Activated CD8-positive, alpha-beta T cell treated with anti-CD3 and anti-CD28 coated beads for 36 hours (primary cell): ENCODE results near the gene MYO1A. TPM values are rescaled to one million over a fixed set of nuclear protein-coding genes. Genes with fewer than 3 reads are reported as not detected.

Experiments used
- ATAC-seq: fragments of 200-7000 bp; cut with Tn5 transposase; one replicate; pipeline ENCODE4 v1.10.0; 2021; ENCODE audit warnings: mild to moderate bottlenecking, moderate library complexity
- CTCF ChIA-PET: fragments of 350-600 bp; sonication (Branson Sonifier 250); formaldehyde crosslinking; loops from one replicate; lab custom pipeline; 2021; ENCODE audit warnings: antibody characterized with exemption; lab: Charles Lee
- POLR2A ChIA-PET: fragments of 350-600 bp; sonication (Branson Sonifier 250); formaldehyde crosslinking; loops from one replicate; lab custom pipeline; 2021; ENCODE audit warnings: antibody characterized with exemption; lab: Charles Lee
- DNase-seq: peaks from one replicate; pipeline ENCODE4 v3.0.0-alpha.2; 2020
- H3K27ac Mint-ChIP-seq: one replicate; pipeline ENCODE4 v1.8.0; 2021; ENCODE audit warnings: mild to moderate bottlenecking, mixed read lengths
- H3K27me3 Mint-ChIP-seq: one replicate; pipeline ENCODE4 v1.8.0; 2021; ENCODE audit warnings: mixed read lengths
- H3K36me3 Mint-ChIP-seq: one replicate; pipeline ENCODE4 v1.8.0; 2021; ENCODE audit warnings: low read depth, mixed read lengths
- H3K4me1 Mint-ChIP-seq: one replicate; pipeline ENCODE4 v1.8.0; 2021; ENCODE audit warnings: low read depth, mixed read lengths
- H3K4me3 Mint-ChIP-seq: one replicate; pipeline ENCODE4 v1.8.0; 2021; ENCODE audit warnings: mild to moderate bottlenecking, moderate library complexity, mixed read lengths
- H3K9me3 Mint-ChIP-seq: one replicate; pipeline ENCODE4 v1.8.0; 2021; ENCODE audit warnings: mixed read lengths
- CTCF ChIP-seq: fragments of 200-600 bp; IDR thresholded peaks from one replicate; pipeline ENCODE4 v1.8.0; 2022; ENCODE audit warnings: antibody characterized with exemption, mild to moderate bottlenecking
- intact Hi-C: fragments of 100-400 bp; cut with micrococcal nuclease; formaldehyde crosslinking; loops from one replicate; pipeline ENCODE4 v1.10.0; 2022
- total RNA-seq, 2 experiments: library from RNA; stranded (reverse); gene quantifications; one replicate each; pipeline ENCODE4 v1.2.3, GENCODE V29; 2021

MYO1A gene
- total RNA-seq, 2 experiments from 2014 or later, result 2.1 to 2.6 TPM

- CTCF ChIA-PET, result interaction anchor here (0.8 to 2.1 kb wide), 7 partner anchors 8 to 237 kb away, joined by 3 to 18 read pairs (median 3); no protein-coding TSS in a partner anchor
Measured at GRCh38 chr12:56994231-56994746, 55.6 kb downstream of the MYO1A start.

DNA sequence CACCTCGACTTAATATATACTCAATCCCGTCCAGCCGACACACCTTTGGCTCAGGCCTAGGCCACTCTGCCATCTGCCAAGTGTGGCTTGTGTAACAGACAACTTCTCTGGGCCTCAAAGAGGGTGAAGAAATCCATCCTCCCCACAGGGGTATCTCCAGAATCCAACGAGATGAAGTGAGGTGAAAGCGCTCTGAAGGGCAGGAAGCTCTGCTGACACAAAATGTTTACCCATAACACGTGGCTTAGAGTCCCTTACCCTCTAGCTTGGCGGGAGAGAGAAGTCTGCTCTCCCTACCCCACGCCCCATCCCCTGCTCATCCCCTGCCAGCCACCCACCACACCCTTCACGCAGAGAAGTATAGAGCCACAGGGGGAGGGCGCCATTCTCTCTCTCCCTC, 56.6 kb downstream of the MYO1A start:
- ChIA-PET CTCF (interaction anchor here (1.1 to 2.1 kb wide), 5 partner anchors 11 to 235 kb away, joined by 3 to 18 read pairs (median 3); no protein-coding TSS in a partner anchor), POLR2A (interaction anchor here (1.4 kb wide), 1 partner anchor 266 kb away, joined by 4 read pairs; no protein-coding TSS in a partner anchor)
- H3K9me3 Mint-ChIP-seq, result no peaks in the 10 kb centered on the region
- intact Hi-C loops, result loop anchor here (10.0 kb wide), 1 partner anchor 359 kb away; the partner anchor contains the start of gene BAZ2A
- TF ChIP-seq CTCF, result no peak
- ATAC-seq (no peak), DNase-seq (no peak)
- peaks cover 9% of the 10 kb centered on the region for H3K36me3 Mint-ChIP-seq
- H3K4me3 Mint-ChIP-seq, result no peak overlapping the region
- no peaks in the 10 kb centered on the region for H3K27me3 Mint-ChIP-seq
- no peak overlapping the region for H3K27ac Mint-ChIP-seq
- peaks cover 14% of the 10 kb centered on the region for H3K4me1 Mint-ChIP-seq

More at GRCh38 chr12:56994231-56994746, 55.6 kb downstream of the MYO1A start:
- no peak overlapping the region for H3K4me3 Mint-ChIP-seq
- no peak overlapping the region for H3K27ac Mint-ChIP-seq
- no peak for TF ChIP-seq CTCF
- intact Hi-C loops, result loop anchor here (10.0 kb wide), 1 partner anchor 359 kb away; the partner anchor contains the start of gene BAZ2A
- DNase-seq (no peak), ATAC-seq (no peak)
- H3K27me3 Mint-ChIP-seq, result no peaks in the 10 kb centered on the region
- peaks cover 23% of the 10 kb centered on the region for H3K4me1 Mint-ChIP-seq
- no peaks in the 10 kb centered on the region for H3K9me3 Mint-ChIP-seq
- H3K36me3 Mint-ChIP-seq, result peaks cover 14% of the 10 kb centered on the region
- POLR2A ChIA-PET, result interaction anchor here (1.3 to 1.4 kb wide), 2 partner anchors 10 to 267 kb away, joined by 4 to 5 read pairs; no protein-coding TSS in a partner anchor

DNA sequence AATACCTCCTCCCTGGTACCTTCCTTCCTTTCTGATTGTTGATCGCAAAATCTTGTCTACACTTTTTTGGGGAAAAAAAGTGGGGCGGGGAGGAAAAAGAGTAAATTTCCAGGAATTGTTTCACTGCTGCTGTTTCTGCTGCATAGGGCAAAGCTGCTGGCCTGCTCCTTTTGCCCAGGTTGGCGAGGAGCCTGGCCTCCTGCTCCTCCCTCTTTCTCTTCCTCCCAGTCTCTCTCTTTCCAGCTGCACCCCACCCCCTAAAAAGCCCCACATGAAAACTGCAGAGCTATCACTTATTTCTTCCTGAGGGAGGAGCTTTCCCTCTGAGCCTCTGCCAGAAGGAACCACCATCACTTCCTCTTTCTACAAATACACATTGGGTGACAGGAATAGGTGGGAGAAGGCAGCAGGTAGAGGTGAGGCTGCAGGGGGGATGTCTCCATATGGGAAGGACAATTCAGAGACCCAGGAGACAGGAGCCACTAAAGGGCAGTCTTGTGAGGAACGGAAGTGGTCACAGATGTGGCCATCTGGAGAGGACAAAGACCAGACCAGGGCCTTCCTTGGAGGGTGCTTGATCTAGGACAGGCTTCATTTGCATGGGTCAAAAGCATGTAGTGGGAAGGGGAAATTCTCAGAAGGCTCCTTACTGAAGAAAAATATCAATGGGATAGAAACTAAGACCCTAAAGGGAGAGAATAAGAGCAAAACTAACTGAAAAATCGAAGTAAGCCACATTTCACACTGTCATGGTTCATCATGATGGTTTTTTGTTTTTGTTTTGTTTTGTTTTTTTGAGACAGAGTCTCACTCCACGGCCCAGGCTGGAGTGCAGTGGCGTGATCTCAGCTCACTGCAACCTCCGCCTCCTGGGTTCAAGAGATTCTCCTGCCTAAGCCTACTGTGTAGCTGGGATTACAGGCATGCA, 58.3 kb downstream of the MYO1A start:
- peaks cover 12% of the 10 kb centered on the region for H3K4me1 Mint-ChIP-seq
- no peak for ATAC-seq

GRCh38 chr12:56990648-56991318, 59.1 kb downstream of the MYO1A start:
- no peak overlapping the region for H3K27ac Mint-ChIP-seq
- ChIA-PET CTCF (interaction anchor here (2.8 kb wide), 1 partner anchor 11 kb away, joined by 20 read pairs; no protein-coding TSS in a partner anchor), POLR2A (no interaction called here)
- H3K9me3 Mint-ChIP-seq, result no peaks in the 10 kb centered on the region
- no peak for DNase-seq
- ATAC-seq, result no peak
- H3K4me3 Mint-ChIP-seq, result no peak overlapping the region
- H3K36me3 Mint-ChIP-seq, result peaks cover under 1% of the 10 kb centered on the region
- H3K27me3 Mint-ChIP-seq, result peaks cover 1% of the 10 kb centered on the region
- intact Hi-C loops, result loop anchor here (10.0 kb wide), 1 partner anchor 356 kb away; the partner anchor contains the start of gene BAZ2A
- no peak for TF ChIP-seq CTCF
- H3K4me1 Mint-ChIP-seq, result peaks cover 12% of the 10 kb centered on the region

More for the DNA sequence above, 58.3 kb downstream of the MYO1A start:
- Mint-ChIP-seq H3K9me3 (no peaks in the 10 kb centered on the region), H3K27ac (no peak overlapping the region), H3K36me3 (peaks cover 5% of the 10 kb centered on the region), H3K27me3 (peaks cover 1% of the 10 kb centered on the region), H3K4me3 (no peak overlapping the region)
- no peak for DNase-seq
- no peak for TF ChIP-seq CTCF
- POLR2A ChIA-PET, result no interaction called here
- intact Hi-C loops, result loop anchor here (10.0 kb wide), 1 partner anchor 357 kb away; the partner anchor contains the start of gene BAZ2A
- CTCF ChIA-PET, result interaction anchor here (1.2 to 2.8 kb wide), 2 partner anchors 10 to 238 kb away, joined by 3 to 20 read pairs; no protein-coding TSS in a partner anchor
